ENCODE measurements around the gene ADAM10.

Gene ADAM10

GRCh38 chr15:58669108-58669507, 80.4 kb downstream of the ADAM10 start:
- H3K79me1 ChIP-seq (ENCODE audit: low read length) = no peaks in the 10 kb centered on the region
- H4K12ac ChIP-seq (ENCODE audit: low read depth, low read length) = no peak overlapping the region
- no peak overlapping the region for H2BK120ac ChIP-seq (ENCODE audit: insufficient read depth, low read length, poor library complexity)
- peaks cover 0 to 2% of the 10 kb centered on the region in 2 experiments for H3K4me1 ChIP-seq (ENCODE audit: control insufficient read depth in 1 of 2, insufficient read depth in 2 of 2, low read length in 2 of 2)
- no peak overlapping the region for H3K27ac ChIP-seq (ENCODE audit: low read depth, low read length)
- H3K9ac ChIP-seq (ENCODE audit: low read length) = no peak overlapping the region
- H2AFZ ChIP-seq (ENCODE audit: insufficient read depth, low read length, poor library complexity) = no peak overlapping the region
- no peak overlapping the region for H3K4ac ChIP-seq (ENCODE audit: low read depth, low read length)
- DNase-seq = no peak
- H3K4me2 ChIP-seq (ENCODE audit: low read length) = no peak overlapping the region
- no peaks in the 10 kb centered on the region for H3K27me3 ChIP-seq (ENCODE audit: insufficient read depth, low read length)
- no peak overlapping the region for H4K8ac ChIP-seq (ENCODE audit: low read depth, low read length)
- H4K91ac ChIP-seq (ENCODE audit: low read depth, low read length) = no peak overlapping the region
- no peak overlapping the region for H2BK12ac ChIP-seq (ENCODE audit: low read length)
- H3K23ac ChIP-seq (ENCODE audit: low read length) = no peak overlapping the region
- no peaks in the 10 kb centered on the region for H3K36me3 ChIP-seq (ENCODE audit: control insufficient read depth in 1 of 2, insufficient read depth in 2 of 2, low read length in 2 of 2)
- H2AK5ac ChIP-seq (ENCODE audit: low read length) = no peak overlapping the region
- H3K79me2 ChIP-seq (ENCODE audit: control insufficient read depth, insufficient read depth, low read length, poor library complexity) = no peaks in the 10 kb centered on the region
- H3K9me3 ChIP-seq (ENCODE audit: insufficient read depth, low read depth, low read length) = no peaks in the 10 kb centered on the region
- no peak overlapping the region for H3K14ac ChIP-seq (ENCODE audit: low read length)
- H3K18ac ChIP-seq (ENCODE audit: low read length) = no peak overlapping the region
- H3K4me3 ChIP-seq (ENCODE audit: low read depth, low read length) = no peak overlapping the region
- WGBS (ENCODE audit: extremely low coverage, insufficient coverage, insufficient read length) = no CpG with 5 or more reads among the region's 1 CpG
- H2BK5ac ChIP-seq (ENCODE audit: low read depth, low read length, poor library complexity) = no peak overlapping the region

DNA sequence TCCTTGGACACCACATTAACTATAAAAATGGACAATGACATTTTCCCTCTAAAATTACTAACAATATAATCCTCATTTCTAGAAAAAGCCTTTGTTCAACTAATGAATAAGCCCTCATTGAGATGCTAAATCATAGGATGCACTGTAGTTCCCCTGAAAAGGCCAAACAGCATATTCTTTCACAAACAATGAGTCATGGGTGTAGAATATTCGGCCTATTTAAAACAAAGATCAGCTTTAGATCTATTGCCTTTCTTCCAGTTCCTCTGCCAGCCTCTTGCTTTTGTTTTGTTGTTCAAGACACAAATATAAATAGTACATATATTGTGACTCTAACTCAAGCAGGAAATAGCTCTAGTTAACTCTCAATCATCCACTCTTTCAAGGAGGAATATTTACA, 82.5 kb downstream of the ADAM10 start:
- no peak overlapping the region for H2BK120ac ChIP-seq (ENCODE audit: insufficient read depth, low read length, poor library complexity)
- no peak overlapping the region for H3K4me3 ChIP-seq (ENCODE audit: low read depth, low read length)

DNA sequence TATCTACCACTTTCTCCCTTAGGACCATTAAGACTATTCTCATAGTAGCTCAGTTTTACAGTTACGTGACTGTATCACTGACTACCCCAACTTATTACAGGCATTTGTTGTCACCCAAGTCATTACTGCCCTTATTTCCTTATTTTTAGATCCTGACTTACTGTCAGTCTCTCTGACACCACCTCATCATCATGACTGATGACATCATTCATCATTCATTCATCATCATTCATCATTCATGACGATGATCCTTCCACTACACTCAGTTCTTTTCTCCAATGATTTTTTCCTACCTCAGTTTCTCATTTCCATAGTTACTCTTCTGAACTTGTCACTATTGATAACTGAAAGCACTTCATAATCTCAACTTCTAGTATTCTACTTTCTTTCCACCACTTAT, 83.8 kb downstream of the ADAM10 start:
- Histone ChIP-seq H4K12ac (ENCODE audit: low read depth, low read length) (no peak overlapping the region), H3K27me3 (ENCODE audit: insufficient read depth, low read length) (no peaks in the 10 kb centered on the region), H4K91ac (ENCODE audit: low read depth, low read length) (no peak overlapping the region), H3K4me1 (ENCODE audit: control insufficient read depth in 1 of 2, insufficient read depth in 2 of 2, low read length in 2 of 2) (peaks cover 0 to 2% of the 10 kb centered on the region in 2 experiments), H2AK5ac (ENCODE audit: low read length) (no peak overlapping the region), H3K23ac (ENCODE audit: low read length) (no peak overlapping the region), H3K18ac (ENCODE audit: low read length) (no peak overlapping the region), H3K14ac (ENCODE audit: low read length) (no peak overlapping the region), H3K4me2 (ENCODE audit: low read length) (no peak overlapping the region), H2BK12ac (ENCODE audit: low read length) (no peak overlapping the region), H3K36me3 (ENCODE audit: control insufficient read depth in 1 of 2, insufficient read depth in 2 of 2, low read length in 2 of 2) (no peaks in the 10 kb centered on the region), H3K79me1 (ENCODE audit: low read length) (no peaks in the 10 kb centered on the region), H3K4ac (ENCODE audit: low read depth, low read length) (no peak overlapping the region), H4K8ac (ENCODE audit: low read depth, low read length) (no peak overlapping the region), H3K9ac (ENCODE audit: low read length) (no peak overlapping the region), H3K79me2 (ENCODE audit: control insufficient read depth, insufficient read depth, low read length, poor library complexity) (no peaks in the 10 kb centered on the region), H2BK120ac (ENCODE audit: insufficient read depth, low read length, poor library complexity) (no peak overlapping the region), H3K9me3 (ENCODE audit: insufficient read depth, low read depth, low read length) (no peaks in the 10 kb centered on the region), H2BK5ac (ENCODE audit: low read depth, low read length, poor library complexity) (no peak overlapping the region), H3K4me3 (ENCODE audit: low read depth, low read length) (no peak overlapping the region), H2AFZ (ENCODE audit: insufficient read depth, low read length, poor library complexity) (no peak overlapping the region), H3K27ac (ENCODE audit: low read depth, low read length) (no peak overlapping the region)
- 100% methylated on average over 1 of the region's 2 CpGs for WGBS (ENCODE audit: extremely low coverage, insufficient coverage, insufficient read length)
- no peak for DNase-seq

More for the DNA sequence above, 82.5 kb downstream of the ADAM10 start:
- no peak overlapping the region for H2AFZ ChIP-seq (ENCODE audit: insufficient read depth, low read length, poor library complexity)
- no peak overlapping the region for H4K12ac ChIP-seq (ENCODE audit: low read depth, low read length)
- WGBS (ENCODE audit: extremely low coverage, insufficient coverage, insufficient read length) = no CpG with 5 or more reads among the region's 1 CpG
- no peak overlapping the region for H4K8ac ChIP-seq (ENCODE audit: low read depth, low read length)
- DNase-seq = peak in 1 of 2 donors; percentile 48
- no peaks in the 10 kb centered on the region for H3K27me3 ChIP-seq (ENCODE audit: insufficient read depth, low read length)
- H3K36me3 ChIP-seq (ENCODE audit: control insufficient read depth in 1 of 2, insufficient read depth in 2 of 2, low read length in 2 of 2) = no peaks in the 10 kb centered on the region
- H3K4me1 ChIP-seq (ENCODE audit: control insufficient read depth in 1 of 2, insufficient read depth in 2 of 2, low read length in 2 of 2) = peaks cover 0 to 2% of the 10 kb centered on the region in 2 experiments
- H3K14ac ChIP-seq (ENCODE audit: low read length) = no peak overlapping the region
- H3K27ac ChIP-seq (ENCODE audit: low read depth, low read length) = no peak overlapping the region
- H3K23ac ChIP-seq (ENCODE audit: low read length) = no peak overlapping the region
- no peak overlapping the region for H3K4ac ChIP-seq (ENCODE audit: low read depth, low read length)
- H3K79me1 ChIP-seq (ENCODE audit: low read length) = no peaks in the 10 kb centered on the region
- H3K4me2 ChIP-seq (ENCODE audit: low read length) = no peak overlapping the region
- H3K9ac ChIP-seq (ENCODE audit: low read length) = no peak overlapping the region
- H3K18ac ChIP-seq (ENCODE audit: low read length) = no peak overlapping the region
- no peaks in the 10 kb centered on the region for H3K79me2 ChIP-seq (ENCODE audit: control insufficient read depth, insufficient read depth, low read length, poor library complexity)
- no peak overlapping the region for H2BK5ac ChIP-seq (ENCODE audit: low read depth, low read length, poor library complexity)
- H2BK12ac ChIP-seq (ENCODE audit: low read length) = no peak overlapping the region
- H4K91ac ChIP-seq (ENCODE audit: low read depth, low read length) = no peak overlapping the region
- H2AK5ac ChIP-seq (ENCODE audit: low read length) = no peak overlapping the region
- no peaks in the 10 kb centered on the region for H3K9me3 ChIP-seq (ENCODE audit: insufficient read depth, low read depth, low read length)

DNA sequence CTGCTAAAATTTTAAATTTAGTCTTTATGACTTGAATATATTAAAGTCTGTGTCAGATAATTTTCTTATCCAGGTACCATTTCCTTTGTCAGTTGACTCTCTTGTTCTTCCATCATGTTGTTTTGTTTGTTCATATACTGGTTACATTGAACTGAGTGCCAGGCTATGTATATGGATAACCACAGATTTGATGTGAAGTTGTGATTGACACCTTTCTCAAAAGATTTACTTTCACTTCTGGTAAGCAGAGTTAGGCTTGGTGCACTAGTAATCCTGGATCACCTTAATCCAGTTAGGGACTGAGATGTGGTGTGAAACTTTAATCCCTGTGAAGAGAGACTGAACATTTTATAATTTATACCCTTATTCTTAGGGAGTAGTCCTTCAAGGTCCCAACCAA, 99.4 kb downstream of the ADAM10 start:
- H3K27ac ChIP-seq (ENCODE audit: low read depth, low read length) = no peak overlapping the region
- no peak overlapping the region for H4K91ac ChIP-seq (ENCODE audit: low read depth, low read length)

More for the DNA sequence above, 99.4 kb downstream of the ADAM10 start:
- Histone ChIP-seq H2BK12ac (ENCODE audit: low read length) (no peak overlapping the region), H3K9ac (ENCODE audit: low read length) (no peak overlapping the region), H4K8ac (ENCODE audit: low read depth, low read length) (no peak overlapping the region), H3K36me3 (ENCODE audit: control insufficient read depth in 1 of 2, insufficient read depth in 2 of 2, low read length in 2 of 2) (peaks cover under 1 to 3% of the 10 kb centered on the region in 2 experiments), H3K4ac (ENCODE audit: low read depth, low read length) (no peak overlapping the region), H2BK120ac (ENCODE audit: insufficient read depth, low read length, poor library complexity) (no peak overlapping the region), H3K79me1 (ENCODE audit: low read length) (no peaks in the 10 kb centered on the region), H3K4me3 (ENCODE audit: low read depth, low read length) (no peak overlapping the region), H3K27me3 (ENCODE audit: insufficient read depth, low read length) (no peaks in the 10 kb centered on the region), H2BK5ac (ENCODE audit: low read depth, low read length, poor library complexity) (no peak overlapping the region), H3K4me1 (ENCODE audit: control insufficient read depth in 1 of 2, insufficient read depth in 2 of 2, low read length in 2 of 2) (no peaks in the 10 kb centered on the region), H4K12ac (ENCODE audit: low read depth, low read length) (no peak overlapping the region), H3K14ac (ENCODE audit: low read length) (no peak overlapping the region), H2AK5ac (ENCODE audit: low read length) (no peak overlapping the region), H3K18ac (ENCODE audit: low read length) (no peak overlapping the region), H3K4me2 (ENCODE audit: low read length) (no peak overlapping the region), H3K23ac (ENCODE audit: low read length) (no peak overlapping the region), H2AFZ (ENCODE audit: insufficient read depth, low read length, poor library complexity) (no peak overlapping the region), H3K79me2 (ENCODE audit: control insufficient read depth, insufficient read depth, low read length, poor library complexity) (no peaks in the 10 kb centered on the region), H3K9me3 (ENCODE audit: insufficient read depth, low read depth, low read length) (no peaks in the 10 kb centered on the region)
- no peak for DNase-seq

Data from trophoblast cell (in vitro differentiated cells and primary cell).